GM18867 (cell line): ENCODE measurements around the gene TRMT11.
"Not testable (repeated sequence)": the region's sequence is repeated elsewhere in the genome, so short reads cannot be mapped to it uniquely, and the experiment has no call there.

Source experiments
- ATAC-seq: cut with Tn5 transposase; IDR thresholded peaks from one replicate; pipeline ENCODE4 v1.9.1; 2021; ENCODE audit warnings: mild to moderate bottlenecking, moderate library complexity; ENCODE audit not compliant: unreplicated experiment

TRMT11 gene

DNA sequence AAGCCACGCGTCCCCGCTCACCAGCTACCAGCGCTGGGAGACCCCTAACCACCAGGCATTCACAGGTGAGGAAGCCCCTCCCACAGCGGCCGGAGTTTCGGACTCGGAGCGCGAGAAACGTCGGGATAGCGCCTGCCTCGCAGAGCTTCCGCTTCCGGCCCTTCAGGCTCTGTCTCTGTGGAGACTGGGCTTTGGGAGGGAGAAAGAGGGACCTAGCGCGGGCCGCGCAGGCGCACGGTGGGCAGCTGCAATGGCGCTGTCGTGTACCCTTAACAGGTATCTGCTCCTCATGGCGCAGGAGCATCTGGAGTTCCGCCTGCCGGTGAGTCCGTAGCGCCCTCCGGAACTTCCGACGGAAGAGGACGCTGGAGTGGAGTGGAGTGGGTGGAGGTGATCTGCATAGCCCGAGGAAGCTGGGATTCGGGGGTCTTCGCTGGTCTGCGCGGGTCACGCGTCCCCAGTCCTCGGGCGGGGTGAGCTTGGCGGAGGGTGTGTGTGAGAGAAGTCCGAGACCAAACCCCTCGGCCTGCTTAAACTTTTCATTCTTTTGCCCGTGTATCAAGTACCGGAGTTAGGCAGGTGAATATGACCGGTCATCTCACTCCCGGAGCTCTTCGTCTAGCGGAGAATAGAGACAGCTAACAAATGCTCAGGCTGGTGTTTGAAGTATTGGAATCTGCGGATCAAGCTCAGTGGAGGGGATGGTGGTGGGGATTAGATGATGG, at the start of gene TRMT11:
TSS of gene TRMT11 (plus strand) at position 240 of the 725 bp plus-strand sequence. CDS start at position 251, 11 bp downstream.
- peak; percentile 95 for ATAC-seq

DNA sequence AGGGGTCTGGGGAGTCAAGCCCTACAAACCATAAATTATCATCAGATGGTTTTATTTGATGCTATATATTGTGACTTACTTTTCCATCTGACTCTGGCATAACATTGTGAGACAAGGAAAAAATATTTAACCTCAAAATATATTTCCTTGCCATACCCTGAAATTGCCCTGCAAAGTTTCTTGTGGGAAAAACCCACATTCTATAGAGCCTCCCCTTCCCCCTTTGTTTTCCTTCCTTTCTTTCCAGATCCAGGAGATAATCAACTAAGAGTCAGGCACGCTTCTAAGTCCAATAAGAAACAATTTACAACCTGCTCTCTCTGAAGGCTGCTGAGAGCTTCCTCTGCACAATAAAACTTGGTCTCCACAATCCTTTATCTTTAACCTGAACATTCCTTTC, 47.3 kb upstream of the TRMT11 start:
- ATAC-seq: no peak

DNA sequence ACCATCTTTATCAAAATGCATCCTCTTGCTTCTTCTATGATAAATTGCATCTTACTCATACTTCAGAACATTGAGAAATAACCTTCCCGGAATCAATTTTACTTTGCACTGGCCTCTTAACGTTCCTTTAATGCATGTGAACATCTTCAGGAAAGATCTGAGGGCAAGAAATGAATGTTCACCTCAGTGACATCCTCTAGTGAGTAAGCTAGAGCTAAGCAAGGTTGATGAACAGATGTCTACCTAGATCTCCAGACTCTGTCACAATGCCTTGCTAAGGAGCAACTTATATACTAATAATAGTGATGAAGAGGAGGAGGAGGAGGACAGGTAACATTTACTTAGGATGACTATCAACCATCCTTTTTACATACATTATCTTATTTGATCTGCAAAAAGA, 46.5 kb upstream of the TRMT11 start:
- ATAC-seq: no peak

DNA sequence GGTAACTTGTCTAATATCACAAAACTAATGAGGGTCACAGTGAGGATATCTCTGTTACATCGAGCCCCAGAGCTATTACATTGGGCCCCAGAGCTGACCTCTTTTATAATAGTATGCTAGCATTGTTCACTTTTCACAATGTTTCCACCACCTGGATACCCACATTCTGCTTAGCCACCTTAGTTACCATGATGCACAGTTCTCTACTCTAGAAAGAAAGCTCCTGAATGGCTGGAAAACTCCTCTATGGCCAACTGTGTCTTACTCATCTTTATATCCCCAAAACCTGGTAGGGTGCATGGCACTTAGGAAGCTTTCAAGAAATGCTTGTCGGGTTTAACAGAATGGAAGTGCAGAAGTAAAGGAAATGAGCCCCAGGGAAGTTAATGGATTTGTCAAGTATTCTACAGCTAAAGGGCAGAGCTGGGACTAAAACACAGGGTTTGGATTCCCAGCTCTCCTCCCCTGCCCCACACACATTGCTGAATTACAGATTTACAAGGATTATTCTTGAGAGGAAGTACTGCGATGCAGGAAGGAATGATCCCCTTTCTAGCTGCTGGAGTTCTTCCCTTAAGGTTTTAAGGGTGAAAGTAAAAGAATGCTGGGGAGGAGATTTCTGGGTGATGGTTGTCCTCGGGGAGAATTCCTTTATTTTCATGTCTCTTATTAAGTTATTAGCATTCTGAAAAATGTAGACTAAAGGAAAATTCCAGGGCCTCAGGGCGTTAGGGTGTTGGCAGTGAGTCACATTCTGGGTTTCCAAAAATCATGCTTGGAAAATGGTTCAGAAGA, 45.9 kb upstream of the TRMT11 start:
- ATAC-seq: no peak

DNA sequence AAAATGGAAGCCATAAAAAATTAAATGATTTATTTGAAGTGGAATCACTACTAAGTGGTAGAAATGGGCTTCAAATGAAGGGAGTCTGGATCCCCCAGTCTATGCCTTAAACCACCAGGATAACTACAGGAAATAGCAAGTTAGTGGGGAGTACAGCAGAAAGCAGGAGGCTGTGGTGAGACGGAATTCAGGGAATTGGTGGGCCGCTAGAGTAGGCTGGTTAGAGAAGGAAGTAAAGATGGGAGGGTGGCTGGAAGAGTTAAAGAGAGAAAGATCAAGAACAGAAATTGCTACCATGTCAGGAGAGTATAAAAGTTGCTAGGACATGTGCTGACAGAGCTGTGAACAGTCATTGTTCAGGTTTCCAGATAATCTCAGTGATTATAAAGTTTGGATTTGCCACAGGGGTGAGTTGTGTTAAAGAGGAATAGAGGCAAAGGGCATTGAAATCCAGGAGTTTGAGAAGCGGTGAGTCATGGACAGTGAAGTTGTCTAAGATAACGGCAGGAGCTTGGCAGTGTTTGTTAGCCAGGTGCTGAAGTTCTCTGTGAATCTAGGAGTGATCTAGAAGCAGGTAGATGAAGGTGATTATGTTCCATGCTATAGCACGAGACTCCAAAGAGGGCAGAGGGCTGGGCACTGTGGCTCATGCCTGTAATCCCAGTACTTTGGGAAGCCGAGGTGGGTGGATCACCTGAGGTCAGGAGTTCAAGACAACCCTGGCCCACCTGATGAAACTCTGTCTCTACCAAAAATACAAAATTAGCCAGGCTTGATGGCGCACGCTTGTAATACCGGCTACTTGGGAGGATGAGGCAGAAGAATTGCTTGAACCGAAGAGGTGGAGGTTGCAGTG, 43.4 kb upstream of the TRMT11 start:
- no peak for ATAC-seq

DNA sequence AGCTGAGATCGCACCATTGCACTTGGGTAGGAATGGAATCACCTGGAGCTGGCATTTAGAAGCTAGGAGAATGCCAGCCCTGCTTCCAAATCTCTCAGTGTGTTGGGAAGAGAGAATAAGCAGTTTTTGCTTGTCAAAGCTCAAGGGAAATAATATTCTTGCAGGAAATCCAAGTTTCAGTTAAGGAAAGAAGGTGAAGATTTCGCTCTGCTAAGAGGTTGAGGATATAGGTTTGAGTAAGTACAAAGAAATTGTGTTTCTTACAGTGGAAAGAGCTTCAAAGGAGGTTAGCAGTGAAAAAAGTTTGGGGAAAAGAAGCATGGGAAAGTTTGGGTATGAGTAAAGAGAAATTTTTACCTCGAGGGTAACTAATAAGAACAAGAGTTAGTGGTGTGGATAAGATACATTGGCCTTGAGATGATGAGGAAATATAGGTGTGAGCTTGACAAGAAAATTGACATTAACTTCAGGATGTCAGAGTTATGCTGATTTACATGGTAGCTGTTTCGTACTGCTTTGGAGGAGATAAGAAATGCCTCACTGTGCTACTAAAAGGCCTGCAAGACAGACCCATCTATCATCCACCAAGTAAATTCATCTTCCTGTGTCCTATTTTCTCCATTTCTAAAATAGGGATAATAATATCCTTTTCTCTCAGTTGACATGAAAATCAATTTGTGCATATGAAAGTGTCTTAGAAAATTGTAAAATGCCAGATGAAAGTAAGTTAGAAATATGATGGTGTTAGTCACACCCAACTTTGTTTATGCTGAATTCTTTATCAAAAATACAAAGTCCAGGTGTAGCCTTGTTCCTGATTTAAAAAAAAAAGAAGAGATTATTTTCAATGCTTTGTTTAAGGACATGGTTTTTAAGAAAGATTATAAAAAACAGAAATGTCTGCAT, 42.6 kb upstream of the TRMT11 start:
- no peak for ATAC-seq

DNA sequence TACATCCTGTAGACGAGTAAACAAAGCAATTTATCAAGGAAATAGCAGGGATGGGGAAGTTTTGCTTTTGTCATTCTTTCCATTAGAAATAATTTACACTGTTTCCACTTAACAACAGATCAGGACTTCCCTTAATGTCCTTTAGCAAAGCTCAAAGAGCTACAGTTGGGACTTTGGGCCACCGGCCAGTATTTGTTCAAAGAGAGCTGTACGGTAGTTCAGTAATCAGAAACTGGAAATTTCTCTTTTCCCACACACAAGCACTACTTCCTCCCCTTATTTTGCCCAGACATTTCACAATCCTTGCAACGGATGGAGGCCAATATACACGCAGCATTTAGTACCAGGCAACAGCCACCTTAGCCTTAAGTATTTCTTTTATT, 41.9 kb upstream of the TRMT11 start:
- ATAC-seq: no peak

DNA sequence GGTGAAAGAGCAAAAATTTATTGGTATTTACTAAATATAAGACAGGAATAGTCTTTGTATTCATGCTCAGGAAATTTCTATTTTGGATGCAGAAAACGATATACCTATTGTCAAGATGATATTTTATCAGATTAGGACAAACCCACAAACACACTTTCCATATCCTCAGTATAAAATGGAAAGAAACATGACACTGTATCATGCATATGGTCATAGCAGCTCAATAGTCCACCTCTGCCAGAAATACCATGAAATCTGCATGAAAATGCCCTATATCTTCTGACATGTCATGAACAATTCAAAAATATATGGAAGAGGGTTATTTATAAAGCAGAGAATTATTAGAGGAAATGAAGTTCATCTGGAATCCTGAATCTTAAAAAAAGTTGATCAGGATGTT, 41.4 kb upstream of the TRMT11 start:
- no peak for ATAC-seq

DNA sequence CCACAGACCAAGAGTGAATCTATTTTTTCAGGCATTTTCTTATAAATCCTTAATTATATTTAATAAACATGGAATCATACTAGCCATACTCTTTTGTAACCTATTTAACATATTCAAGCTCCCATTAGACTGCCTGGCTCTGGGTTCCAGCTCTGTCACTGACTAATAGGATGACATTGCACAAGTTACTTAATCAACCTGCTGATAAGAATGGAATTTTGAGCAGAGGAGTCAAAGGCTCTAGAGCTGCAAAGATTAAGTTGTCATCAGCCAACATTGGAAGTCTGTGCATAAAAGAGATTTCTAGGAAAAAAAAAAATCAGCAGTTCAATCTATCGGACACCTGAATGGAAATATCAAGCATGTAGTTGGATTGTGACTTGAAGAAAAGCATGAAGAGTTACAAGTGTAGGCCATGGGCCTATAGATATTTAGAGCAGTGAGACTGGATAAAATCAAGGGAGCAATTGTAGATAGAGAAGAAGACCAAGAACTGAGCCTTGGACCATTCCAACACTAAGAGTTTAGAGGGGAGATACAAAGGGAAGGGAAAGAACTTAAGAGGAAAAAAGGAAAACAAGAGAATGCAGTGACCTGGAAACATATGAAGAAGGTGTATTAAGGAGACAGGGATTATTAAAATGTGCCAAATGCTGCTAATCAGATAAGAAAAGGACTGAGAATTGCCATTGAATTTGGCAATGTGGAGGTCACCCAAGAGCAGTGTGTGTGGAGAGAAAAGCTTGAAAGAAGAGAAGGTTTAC, 40.8 kb upstream of the TRMT11 start:
- no peak for ATAC-seq

DNA sequence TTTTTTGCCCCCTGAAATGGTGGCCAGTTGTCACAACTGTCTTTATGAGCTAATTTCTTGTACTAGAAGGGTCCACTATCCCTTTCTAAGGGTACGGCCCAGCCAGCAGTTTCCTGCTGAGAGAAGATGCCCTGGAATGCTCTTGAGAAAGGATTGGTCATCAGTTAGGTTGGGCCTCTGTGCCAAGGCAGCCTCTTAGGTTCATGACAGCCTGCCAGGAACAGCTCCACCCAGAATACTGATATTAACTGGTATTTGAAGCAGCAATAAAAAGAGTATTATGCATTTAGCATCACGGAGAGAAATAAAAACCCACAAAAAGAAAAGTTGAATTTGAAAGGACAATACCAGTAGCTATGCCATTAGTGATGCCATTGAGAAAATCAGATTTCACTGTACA, 38.7 kb upstream of the TRMT11 start:
- ATAC-seq: no peak

DNA sequence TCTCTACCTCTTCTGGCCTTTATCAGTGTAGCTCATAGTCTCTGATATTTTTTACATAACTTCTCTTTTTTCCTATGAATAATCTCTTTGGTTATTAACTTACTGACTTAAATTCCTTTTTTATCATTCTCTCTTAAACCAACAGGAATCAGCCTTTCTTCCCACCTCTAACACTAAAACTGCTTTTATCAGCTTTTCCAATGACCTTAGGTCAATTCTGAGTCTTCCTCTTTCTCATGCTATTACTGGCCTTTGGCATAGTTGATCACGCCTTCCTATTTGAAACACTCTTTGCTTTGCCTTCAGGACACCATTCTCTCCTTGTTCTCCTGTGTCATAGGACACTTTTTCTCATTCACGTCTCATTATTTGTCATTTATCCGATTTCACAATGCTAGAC, 37.9 kb upstream of the TRMT11 start:
- ATAC-seq: no peak

DNA sequence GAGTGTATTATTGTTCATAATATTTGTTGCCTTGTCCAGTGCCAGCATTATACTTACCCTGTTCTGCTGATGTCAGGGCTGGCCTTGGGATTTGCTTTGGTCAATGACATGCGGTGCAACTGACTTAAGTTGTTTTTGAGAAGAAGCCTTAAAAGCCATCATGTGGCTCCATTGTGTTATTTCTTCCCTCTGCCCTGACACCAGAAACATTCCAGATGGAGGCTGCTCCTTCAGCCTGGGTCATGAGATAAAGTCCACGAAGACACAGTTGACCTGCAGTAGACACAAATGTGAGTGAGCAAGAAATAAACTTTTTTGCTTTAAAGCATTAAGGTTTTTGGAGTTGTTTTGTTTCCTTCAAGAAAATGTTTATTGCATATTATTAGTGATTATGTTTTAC, 37.3 kb upstream of the TRMT11 start:
- no peak for ATAC-seq

DNA sequence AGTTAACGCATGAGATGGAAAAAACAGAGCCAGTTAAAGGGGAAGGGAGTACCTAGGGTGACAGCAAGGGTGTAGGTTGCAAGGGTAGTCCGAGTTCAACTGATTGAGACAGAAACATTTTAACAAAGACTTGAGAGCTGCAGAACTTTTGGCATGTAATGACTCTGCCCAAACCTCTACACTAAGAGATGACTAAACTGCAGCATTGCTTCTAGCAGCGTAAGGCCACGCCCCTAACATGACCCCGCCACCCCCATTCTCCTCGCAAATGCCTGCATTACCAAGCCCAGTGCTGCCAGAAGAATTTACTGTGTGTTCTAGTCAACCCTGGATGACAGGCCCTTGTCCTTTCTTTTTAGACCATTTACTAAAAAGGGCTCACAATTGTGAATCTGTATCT, 36.0 kb upstream of the TRMT11 start:
- no peak for ATAC-seq

DNA sequence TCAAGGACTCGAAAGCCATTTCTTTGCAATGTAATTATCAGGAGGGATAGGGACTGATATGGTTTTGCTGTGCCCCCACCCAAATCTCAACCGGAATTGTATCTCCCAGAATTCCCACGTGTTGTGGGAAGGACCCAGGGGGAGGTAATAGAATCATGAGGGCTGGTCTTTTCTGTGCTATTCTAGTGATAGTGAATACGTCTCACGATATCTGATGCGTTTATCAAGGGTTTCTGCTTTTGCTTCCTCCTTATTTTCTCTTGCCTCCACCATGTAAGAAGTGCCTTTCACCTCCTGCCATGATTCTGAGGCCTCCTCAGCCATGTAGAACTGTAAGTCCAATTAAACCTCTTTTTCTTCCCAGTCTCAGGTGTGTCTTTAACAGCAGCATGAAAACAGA, 35.6 kb upstream of the TRMT11 start:
- not testable (repeated sequence) for ATAC-seq

DNA sequence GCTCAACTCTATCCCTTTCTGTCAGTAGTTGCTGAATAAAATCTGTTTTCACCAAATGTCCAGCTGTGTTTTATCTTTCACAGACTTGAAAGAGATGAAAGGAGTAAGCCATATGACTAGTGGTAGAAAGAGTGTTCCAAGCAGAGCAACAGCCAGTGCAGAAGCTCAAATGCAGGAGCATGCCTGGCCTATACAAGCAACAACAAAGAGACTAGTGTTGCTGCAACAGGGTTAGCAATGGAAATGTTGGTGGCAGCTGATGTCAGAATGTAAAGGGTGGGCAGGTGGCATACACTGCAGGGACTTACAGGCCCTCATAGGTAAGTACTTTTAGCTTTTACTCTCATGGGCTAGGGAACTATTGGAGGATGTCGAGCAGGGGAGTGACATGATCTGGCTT, 35.0 kb upstream of the TRMT11 start:
- ATAC-seq: no peak

DNA sequence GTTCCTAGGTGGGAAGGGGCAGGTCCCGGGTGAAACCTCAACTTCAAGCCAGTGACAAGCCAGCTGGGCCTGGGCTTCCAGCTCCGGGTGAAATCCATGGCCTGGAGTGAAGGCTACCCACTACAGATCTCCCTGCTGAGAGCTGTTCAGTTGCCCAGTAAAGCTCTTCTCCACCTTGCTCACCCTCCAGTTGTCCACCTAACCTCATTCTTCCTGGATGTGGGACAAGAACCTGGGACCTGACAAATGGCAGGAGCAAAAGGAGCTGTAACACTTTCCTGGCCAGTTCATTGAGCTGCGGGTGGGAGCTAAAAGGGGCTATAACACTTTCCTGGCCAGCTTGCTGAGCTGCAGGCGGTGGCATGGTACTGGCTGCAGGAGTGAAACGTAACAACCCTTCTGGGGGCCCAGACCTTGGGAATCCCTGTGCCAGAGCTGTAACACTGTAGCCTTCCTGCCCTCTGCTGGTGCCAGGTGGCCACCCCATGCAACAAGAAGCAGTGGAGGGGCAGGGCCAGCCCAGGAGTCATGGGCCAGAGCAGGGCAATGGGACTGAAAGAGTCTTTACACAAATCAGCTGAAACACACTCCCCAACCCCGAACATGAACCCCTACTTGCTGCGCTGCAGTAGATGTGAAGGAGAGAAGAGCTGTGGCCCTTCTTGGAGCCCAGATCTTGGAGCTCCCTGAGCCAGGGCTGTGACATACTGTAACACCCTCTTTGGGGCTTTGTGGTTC, 33.4 kb upstream of the TRMT11 start:
- no peak for ATAC-seq

DNA sequence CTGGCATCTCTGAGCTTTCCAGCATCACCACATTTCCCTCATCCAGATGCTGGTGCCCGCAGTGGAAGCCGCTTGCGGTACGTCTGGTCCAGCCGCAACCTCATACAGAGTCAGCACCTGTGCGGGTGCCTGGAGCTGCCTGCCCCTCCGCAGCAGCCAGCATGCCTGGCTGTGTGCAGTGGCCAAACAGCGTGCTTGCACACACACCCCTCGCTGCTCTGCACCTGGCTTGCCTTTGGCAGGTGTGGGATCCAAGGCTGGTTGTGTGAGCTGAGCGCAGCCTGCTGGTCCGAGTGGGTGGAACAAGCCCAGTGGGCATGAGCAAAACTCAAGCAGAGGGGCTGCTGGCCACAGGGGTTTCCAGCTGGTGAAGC, 32.9 kb upstream of the TRMT11 start:
- no peak for ATAC-seq

DNA sequence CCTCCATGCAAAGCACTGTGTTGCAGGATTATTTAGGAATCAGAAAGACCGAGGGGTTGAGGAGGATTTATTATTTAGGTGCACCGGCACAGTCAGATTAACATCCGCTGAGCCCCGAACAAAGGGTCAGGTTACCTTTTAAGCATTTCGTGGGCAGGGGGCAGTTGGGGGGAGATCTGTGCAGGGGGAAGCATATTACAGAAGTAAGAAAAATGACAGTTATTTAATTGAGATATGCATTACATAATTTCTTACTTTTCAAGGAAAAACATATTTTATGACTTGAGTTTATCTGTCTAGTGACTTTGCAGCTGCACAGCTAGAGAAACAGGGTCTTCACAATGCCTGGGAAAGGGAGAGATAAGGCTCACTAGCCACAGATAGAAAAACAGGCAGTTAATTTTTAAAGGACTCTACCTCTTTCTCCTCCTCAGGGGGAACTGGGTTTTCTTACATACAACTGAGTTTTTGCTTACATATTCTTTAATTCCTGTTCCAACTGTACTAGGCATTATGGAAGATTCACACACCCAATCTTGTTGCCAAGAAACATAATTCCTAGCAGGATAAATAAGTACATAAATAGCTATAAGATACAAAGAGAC, 31.5 kb upstream of the TRMT11 start:
- ATAC-seq: no peak

DNA sequence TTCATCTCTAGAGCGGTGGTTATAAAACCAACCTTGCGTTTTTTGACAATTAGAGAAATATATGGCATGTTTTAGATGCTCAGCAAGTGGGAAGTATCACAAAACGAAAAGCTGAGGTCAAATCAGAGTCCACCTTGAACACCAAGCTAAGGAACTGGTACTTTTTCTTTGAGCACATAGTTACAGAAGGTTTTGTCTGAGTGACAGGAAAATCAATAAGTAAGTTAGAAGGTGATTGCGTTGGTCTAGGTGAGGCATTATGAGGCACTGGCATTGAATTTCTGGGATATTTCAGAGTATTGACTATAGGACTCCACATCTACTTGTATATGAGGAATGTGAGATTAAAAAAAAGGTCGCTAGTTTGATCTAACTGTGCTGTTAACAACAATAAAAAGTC, 30.4 kb upstream of the TRMT11 start:
- no peak for ATAC-seq
